ENCODE data around the gene MATCAP1.

- TF ChIP-seq CTCF (IDR thresholded peaks at IDR 0.05) (no peak), POLR2A (IDR thresholded peaks at IDR 0.05) (no peak)
Observed at GRCh38 chr16:67151431-67152097, 32.2 kb downstream of the MATCAP1 start.
